NK-92 (cell line): ENCODE results near the gene IL4R.
"Not testable (repeated sequence)": the region's sequence is repeated elsewhere in the genome, so short reads cannot be mapped to it uniquely, and the experiment has no call there.

Experiments used
- DNase-seq: peaks from one replicate; lab custom pipeline; 2025; ENCODE audit not compliant: unreplicated experiment; lab: John Stamatoyannopoulos, UW

Gene IL4R

GRCh38 chr16:27401768-27402568 lies 88.2 kb downstream of the IL4R start, which contains the start of gene IL21R:
IL21R (plus strand) TSS chr16:27402174; CDS start chr16:27430072, 27,898 bp downstream.
- no peak for DNase-seq

GRCh38 chr16:27402569-27402963 lies 88.8 kb downstream of the IL4R start:
- no peak for DNase-seq

- no peak for DNase-seq
These were observed 89.3 kb downstream of the IL4R start for GRCh38 chr16:27402964-27403600.

- no peak for DNase-seq
These were observed 89.8 kb downstream of the IL4R start for GRCh38 chr16:27403601-27403992.

- no peak for DNase-seq
These were observed 90.5 kb downstream of the IL4R start for GRCh38 chr16:27404163-27404823.

- DNase-seq = no peak
These were observed 92.0 kb downstream of the IL4R start for GRCh38 chr16:27405546-27406451.

- DNase-seq = no peak
These were observed 92.8 kb downstream of the IL4R start for GRCh38 chr16:27406511-27407128.

- no peak for DNase-seq
These were observed 93.4 kb downstream of the IL4R start for GRCh38 chr16:27407133-27407532.

GRCh38 chr16:27408012-27408601 lies 94.3 kb downstream of the IL4R start:
- no peak for DNase-seq

GRCh38 chr16:27408602-27409031 lies 94.8 kb downstream of the IL4R start:
- no peak for DNase-seq

- not testable (repeated sequence) for DNase-seq
These were observed 96.2 kb downstream of the IL4R start for GRCh38 chr16:27409958-27410357.

GRCh38 chr16:27410761-27411160 lies 97.0 kb downstream of the IL4R start:
- DNase-seq = no peak

GRCh38 chr16:27413956-27414355 lies 100.2 kb downstream of the IL4R start:
- no peak for DNase-seq
